Measurements from ENCODE around the gene PLCD4. TPM values are rescaled to one million over a fixed set of nuclear protein-coding genes. Genes with fewer than 3 reads are reported as not detected.

The PLCD4 gene
- total RNA-seq, 1 donor from 2014 or later: 9.9 TPM

GRCh38 chr2:218662827-218663226, 55.1 kb downstream of the PLCD4 start:
- DNase-seq (ENCODE audit: low read depth): no peak

- DNase-seq (ENCODE audit: low read depth): no peak
These were observed 56.2 kb downstream of the PLCD4 start for GRCh38 chr2:218663901-218664300.

GRCh38 chr2:218664653-218665052, 57.0 kb downstream of the PLCD4 start:
- no peak for DNase-seq (ENCODE audit: low read depth)

GRCh38 chr2:218671097-218671653, 63.5 kb downstream of the PLCD4 start:
- DNase-seq (ENCODE audit: low read depth): peak; percentile 33

- peak; percentile 96 for DNase-seq (ENCODE audit: low read depth)
These were observed 64.2 kb downstream of the PLCD4 start, which contains the start of the genes RNF25 and STK36 for GRCh38 chr2:218671654-218672566. RNF25 (minus strand) TSS chr2:218672002; CDS start chr2:218671970, 32 bp downstream. STK36 (plus strand) TSS chr2:218672086; CDS start chr2:218672830, 744 bp downstream.

GRCh38 chr2:218679119-218679518, 71.4 kb downstream of the PLCD4 start:
- no peak for DNase-seq (ENCODE audit: low read depth)

GRCh38 chr2:218680061-218680460, 72.4 kb downstream of the PLCD4 start:
- DNase-seq (ENCODE audit: low read depth): no peak

Other genes starting within 250 kb of the PLCD4 start
- gene SLC11A1, start 225.6 kb upstream of the PLCD4 start, total RNA-seq: 0.03 and 0.36 TPM in 2 replicates
- 45.3 and 48.9 TPM in 2 replicates for gene CTDSP1, start 208.0 kb upstream of the PLCD4 start, total RNA-seq
- not detected in 2 replicates for gene VIL1, start 188.8 kb upstream of the PLCD4 start, total RNA-seq
- 9.8 and 16.8 TPM in 2 replicates for gene USP37, start 39.5 kb upstream of the PLCD4 start, total RNA-seq
- gene CNOT9, start 39.1 kb upstream of the PLCD4 start, total RNA-seq: 38.7 and 60.4 TPM in 2 replicates
- 10.9 and 14.9 TPM in 2 replicates for gene ZNF142, start 51.7 kb downstream of the PLCD4 start, total RNA-seq
- gene BCS1L, start 51.8 kb downstream of the PLCD4 start, total RNA-seq: 27.6 and 39.2 TPM in 2 replicates
- gene RNF25, start 64.1 kb downstream of the PLCD4 start, total RNA-seq: 19.8 and 20.9 TPM in 2 replicates
- gene STK36, start 64.2 kb downstream of the PLCD4 start, total RNA-seq: 26.8 and 29.7 TPM in 2 replicates
- 11.9 and 13.0 TPM in 2 replicates for gene TTLL4, start 102.9 kb downstream of the PLCD4 start, total RNA-seq
- 16.5 and 18.0 TPM in 2 replicates for gene CYP27A1, start 174.2 kb downstream of the PLCD4 start, total RNA-seq
- gene PRKAG3, start 223.9 kb downstream of the PLCD4 start, total RNA-seq: 49.9 and 65.9 TPM in 2 replicates